Stimulated activated CD8-positive, alpha-beta memory T cell treated with anti-CD3 and anti-CD28 coated beads, Interleukin-7, amount 100 ng/mL, for 48 hours (primary cell): ENCODE data around the gene MYCT1.
"Not testable (repeated sequence)": the region's sequence is repeated elsewhere in the genome, so short reads cannot be mapped to it uniquely, and the experiment has no call there.

Source experiments
- DNase-seq, 2 donors: peaks; one replicate each; pipeline ENCODE4 v3.0.0-alpha.2; 2020; ENCODE audit warnings: low read depth in 1 of 2; ENCODE audit errors: extremely low read depth in 1 of 2

MYCT1 gene, protein sequence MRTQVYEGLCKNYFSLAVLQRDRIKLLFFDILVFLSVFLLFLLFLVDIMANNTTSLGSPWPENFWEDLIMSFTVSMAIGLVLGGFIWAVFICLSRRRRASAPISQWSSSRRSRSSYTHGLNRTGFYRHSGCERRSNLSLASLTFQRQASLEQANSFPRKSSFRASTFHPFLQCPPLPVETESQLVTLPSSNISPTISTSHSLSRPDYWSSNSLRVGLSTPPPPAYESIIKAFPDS

DNA sequence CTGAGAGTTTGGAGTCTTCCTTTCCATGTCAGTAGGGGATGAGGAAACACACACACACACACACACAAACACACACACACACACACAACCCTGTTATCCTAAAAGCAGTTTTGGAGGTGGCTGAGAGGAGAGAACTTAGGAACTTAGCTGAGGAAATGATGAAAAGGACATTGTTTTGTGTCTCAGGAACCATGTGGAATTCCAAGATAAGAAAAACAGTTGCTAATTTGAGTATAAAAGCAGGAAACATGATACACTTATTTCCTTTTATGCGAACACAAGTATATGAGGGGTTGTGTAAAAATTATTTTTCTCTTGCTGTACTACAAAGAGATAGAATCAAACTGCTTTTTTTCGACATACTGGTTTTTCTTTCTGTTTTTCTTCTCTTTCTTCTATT, at the start of gene MYCT1:
Gene MYCT1, plus strand, starts transcription at position 264 of the 400 bp plus-strand sequence. Its CDS starts 6 bp downstream, at position 270.
- no peak for DNase-seq

- no peak for DNase-seq
These were observed 49.6 kb upstream of the MYCT1 start for GRCh38 chr6:152648105-152648504.

- no peak for DNase-seq
These were observed 45.7 kb upstream of the MYCT1 start for GRCh38 chr6:152651986-152652385.

DNA sequence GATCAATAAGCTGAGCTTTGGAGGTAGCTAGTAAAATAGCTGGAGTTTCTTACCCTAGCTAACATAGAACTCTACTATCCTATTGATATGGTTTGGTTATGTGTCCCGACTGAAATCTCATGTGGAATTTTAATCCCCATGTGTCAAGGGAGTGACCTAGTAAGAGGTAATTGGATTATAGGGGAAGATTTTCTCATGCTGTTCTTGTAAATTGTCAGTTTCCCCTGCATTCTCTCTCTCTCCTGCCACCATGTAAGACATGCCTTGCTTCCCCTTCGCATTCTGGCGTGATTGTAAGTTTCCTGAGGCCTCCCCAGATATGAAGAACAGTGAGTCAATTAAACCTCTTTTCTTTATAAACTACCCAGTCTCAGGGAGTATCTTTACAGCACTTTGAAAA, 35.9 kb upstream of the MYCT1 start:
- no peak for DNase-seq

- no peak for DNase-seq
These were observed 27.8 kb upstream of the MYCT1 start for GRCh38 chr6:152669895-152670294.

- no peak for DNase-seq
These were observed 26.5 kb upstream of the MYCT1 start for GRCh38 chr6:152671171-152671570.

DNA sequence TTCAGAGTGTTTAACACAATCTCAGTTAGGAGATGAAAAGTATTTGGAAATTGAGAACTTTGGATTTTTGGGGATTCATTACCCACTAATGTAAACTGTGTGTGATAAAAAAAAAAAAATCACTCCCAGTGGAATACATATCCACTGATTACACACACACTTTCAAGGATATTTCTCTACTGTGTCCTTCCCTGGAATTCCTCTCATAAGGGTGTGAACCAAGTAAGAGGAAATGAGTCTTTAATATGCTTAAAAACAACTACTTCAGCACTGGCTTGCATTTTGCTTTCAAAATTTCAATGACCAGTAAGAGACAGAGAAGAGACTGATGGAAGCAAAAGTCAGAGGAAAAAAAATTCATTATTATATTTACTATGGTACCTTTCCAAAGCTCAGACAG, 24.5 kb upstream of the MYCT1 start:
- DNase-seq: no peak

- no peak for DNase-seq
These were observed 17.5 kb upstream of the MYCT1 start for GRCh38 chr6:152680151-152680550.

- no peak for DNase-seq
These were observed 16.7 kb upstream of the MYCT1 start for GRCh38 chr6:152680879-152681517.

DNA sequence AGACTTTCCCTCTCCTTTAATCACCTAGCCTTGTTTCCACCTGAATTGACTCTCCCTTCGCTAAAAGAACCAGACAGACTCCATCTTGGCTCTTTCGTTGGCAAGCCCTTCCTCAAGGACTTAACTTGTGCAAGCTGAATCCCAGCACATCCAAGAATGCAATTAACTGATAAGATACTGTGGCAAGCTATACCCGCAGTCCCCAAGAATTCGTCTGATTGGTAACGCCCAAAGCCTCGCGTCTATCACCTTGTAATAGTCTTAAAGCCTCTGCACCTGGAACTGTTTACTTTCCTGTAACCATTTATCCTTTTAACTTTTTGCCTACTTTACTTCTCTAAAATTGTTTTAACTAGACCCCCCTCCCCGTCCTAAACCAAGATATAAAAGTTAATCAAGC, 15.6 kb upstream of the MYCT1 start:
- DNase-seq: no peak

DNA sequence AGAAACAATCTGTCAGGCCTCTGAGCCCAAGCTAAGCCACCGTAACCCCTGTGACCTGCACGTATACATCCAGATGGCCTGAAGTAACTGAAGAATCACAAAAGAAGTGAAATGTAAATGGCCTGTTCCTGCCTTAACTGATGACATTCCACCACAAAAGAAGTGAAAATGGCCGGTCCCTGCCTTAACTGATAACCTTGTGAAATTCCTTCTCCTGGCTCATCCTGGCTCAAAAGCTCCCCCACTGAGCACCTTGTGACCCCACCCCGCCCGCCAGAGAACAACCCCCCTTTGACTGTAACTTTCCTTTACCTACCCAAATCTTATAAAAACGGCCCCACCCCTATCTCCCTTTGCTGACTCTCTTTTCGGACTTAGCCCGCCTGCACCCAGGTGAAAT, 14.8 kb upstream of the MYCT1 start:
- not testable (repeated sequence) for DNase-seq

DNA sequence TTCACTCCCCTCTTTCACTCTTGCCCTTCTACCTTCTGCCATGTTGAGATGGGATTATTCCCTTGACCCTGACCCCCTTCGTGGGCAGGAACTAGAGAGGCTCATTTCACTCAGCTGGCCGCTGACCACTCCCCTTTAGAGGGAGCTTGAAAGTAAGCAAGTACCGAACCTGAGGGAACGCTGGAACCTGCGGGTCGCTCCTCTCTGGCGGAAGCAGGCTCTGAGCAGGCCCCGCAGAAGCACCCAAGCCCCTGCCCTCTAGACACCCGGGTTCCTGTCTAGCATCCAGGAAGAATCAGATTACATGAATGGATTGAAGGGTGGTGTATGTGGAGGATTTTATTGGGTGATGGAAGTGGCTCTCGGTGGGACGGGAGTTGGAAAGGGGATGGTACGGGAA, 11.9 kb upstream of the MYCT1 start:
- no peak for DNase-seq

DNA sequence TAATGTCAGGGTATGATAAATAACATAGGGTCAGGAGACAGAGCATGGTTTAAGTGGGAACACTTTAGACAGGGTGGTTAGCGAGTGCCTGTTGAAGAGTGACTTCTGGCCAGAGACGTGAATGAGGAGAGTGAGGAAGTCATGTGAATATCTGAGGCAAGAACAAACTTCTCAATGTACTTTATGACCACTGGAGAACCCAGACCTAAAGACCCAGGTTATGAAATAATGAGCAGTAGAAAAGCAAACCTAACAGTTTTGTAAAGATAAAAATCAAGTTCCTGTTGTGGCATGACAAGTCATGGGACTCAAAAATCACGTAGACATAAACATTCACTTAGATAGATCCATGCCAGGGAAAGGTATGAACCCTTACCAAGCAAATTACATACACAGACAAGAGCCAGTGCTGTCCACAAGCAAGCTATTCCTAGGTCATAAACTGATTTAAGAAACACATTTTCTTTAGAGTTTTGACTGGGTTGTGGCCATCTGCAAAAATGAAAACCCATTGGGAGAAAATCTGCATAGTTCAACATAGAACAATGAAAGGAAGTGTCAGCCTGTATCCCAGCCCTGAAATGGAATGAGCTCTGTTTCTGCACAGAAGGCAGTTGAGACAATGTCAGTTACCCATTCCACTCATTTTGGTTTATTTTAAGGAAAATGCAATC, 2.2 kb upstream of the MYCT1 start:
- no peak for DNase-seq

- no peak for DNase-seq
These were observed 1.2 kb upstream of the MYCT1 start for GRCh38 chr6:152696522-152696921.

DNA sequence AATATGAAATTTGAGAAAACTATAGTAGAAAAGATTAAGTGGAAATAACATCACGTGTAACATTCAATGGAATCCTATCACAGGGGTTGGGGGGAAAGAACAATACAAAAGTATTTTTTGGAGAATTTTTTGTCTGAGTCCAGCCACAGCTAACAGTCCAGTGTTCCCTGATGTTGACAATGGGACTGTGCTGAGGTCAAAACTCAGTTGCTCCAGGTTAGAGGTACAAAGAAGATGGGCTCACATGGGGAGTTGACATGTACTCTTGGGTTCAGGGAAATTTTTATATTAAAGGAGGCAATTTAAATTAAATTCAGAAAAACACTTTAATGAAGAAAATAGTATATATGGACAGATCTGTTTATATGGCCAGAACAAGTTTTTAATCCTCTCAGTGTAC, 995 bp downstream of the MYCT1 start:
- DNase-seq: no peak

DNA sequence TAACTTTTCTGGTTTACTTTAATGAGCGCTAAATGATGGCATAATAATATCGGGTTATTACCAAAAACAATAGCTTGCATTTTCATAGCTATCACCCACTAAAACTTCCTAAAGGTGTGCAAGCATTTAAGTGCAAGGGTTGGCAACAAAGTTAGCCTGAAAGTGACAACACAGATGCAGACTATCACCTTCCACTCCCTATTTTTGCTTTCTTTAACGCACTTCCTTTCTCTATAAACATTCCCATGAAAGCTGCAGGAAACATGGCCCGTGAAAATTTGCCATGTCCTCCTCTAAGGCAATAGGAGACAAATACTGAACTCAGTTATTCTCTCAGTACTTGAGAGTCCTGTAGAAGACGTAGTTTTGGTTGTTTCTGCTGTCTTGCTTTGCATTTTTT, 2.7 kb downstream of the MYCT1 start:
- DNase-seq: no peak

- no peak for DNase-seq
These were observed 3.6 kb downstream of the MYCT1 start for GRCh38 chr6:152701081-152701862.

DNA sequence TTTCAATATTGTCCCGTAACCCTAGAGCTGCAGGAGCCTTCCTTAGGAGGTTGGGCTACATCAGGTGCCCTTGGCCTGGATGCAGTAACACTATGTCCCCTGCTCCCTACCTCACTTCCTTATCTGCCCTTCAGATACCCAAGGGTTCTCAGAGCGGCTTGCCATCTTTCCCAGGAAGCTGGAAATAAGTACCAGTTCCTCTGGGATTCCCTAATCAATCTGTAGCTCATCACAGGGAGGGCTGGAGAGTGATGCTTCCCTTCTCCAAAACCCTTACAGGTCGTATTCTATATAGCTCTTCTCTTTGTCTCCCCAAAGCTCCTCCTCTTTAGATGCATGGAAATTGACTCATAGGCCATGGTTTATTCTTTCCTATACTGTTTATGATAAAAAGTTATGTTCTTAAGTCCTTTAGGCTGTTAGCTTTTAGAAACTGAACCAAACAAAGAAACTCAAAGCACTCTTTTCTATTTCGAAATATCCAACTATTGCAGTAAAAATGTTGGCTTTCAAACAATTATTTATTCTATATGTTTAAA, 4.2 kb downstream of the MYCT1 start:
- DNase-seq: no peak

DNA sequence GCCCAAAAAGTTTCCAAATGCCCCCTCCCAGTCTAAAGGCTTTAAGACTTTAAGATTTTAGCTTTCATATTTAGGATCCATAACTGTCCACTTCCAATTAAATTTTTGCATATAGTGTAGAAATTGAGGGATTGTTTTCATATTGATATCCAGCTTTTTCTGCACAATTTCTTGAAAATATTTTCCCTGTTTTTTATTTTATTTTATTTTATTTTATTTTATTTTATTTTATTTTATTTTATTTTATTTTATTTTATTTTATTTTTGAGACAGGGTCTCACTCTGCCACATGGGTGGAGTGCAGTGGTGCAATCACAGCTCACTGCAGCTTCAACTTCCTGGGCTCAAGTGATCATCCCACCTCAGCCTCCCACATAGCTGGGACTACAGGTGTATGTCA, 6.1 kb downstream of the MYCT1 start:
- DNase-seq: not testable (repeated sequence)

GRCh38 chr6:152705327-152705726, 7.6 kb downstream of the MYCT1 start:
- no peak for DNase-seq

- DNase-seq: no peak
These were observed 18.6 kb downstream of the MYCT1 start for GRCh38 chr6:152716322-152716721.
